Testis (tissue), 3 donors: Measurements from ENCODE around the gene RPUSD3. TPM values are rescaled to one million over a fixed set of nuclear protein-coding genes. Genes with fewer than 3 reads are reported as not detected.
"Not testable (repeated sequence)": the region's sequence is repeated elsewhere in the genome, so short reads cannot be mapped to it uniquely, and the experiment has no call there.

Experiments used
- DNase-seq: peaks from one replicate; pipeline ENCODE4 v3.0.0-alpha.2; 2019
- H3K27ac ChIP-seq, 2 donors: fragments of 200-600 bp; sonication (generic); one replicate each; pipeline ENCODE4 v1.5.1; 2019
- H3K27me3 ChIP-seq: fragments of 200-600 bp; sonication (generic); one replicate; pipeline ENCODE4 v1.5.1; 2019
- H3K36me3 ChIP-seq: fragments of 200-600 bp; sonication (generic); one replicate; pipeline ENCODE4 v1.5.1; 2017; ENCODE audit warnings: low read depth; ENCODE audit errors: missing control alignments
- H3K4me1 ChIP-seq: fragments of 200-600 bp; sonication (generic); one replicate; pipeline ENCODE4 v1.5.1; 2019
- H3K4me3 ChIP-seq, 2 donors: fragments of 200-600 bp; sonication (generic); one replicate each; pipeline ENCODE4 v1.5.1; 2017 to 2019
- H3K9me3 ChIP-seq: fragments of 200-600 bp; sonication (generic); one replicate; pipeline ENCODE4 v1.5.1; 2017
- CTCF ChIP-seq, 3 experiments: fragments of 450-650 bp in 2 of 3; fragments of 200-600 bp in 1 of 3; sonication (generic) in 1 of 3; IDR thresholded peaks; one replicate each; pipeline ENCODE4 v1.5.1; 2016 to 2019; ENCODE audit warnings: antibody characterized with exemption in 3 of 3, mild to moderate bottlenecking in 2 of 3, moderate library complexity in 1 of 3
- POLR2A ChIP-seq: fragments of 450-650 bp; IDR thresholded peaks from one replicate; pipeline ENCODE4 v1.6.1; 2017; ENCODE audit warnings: antibody characterized with exemption, mild to moderate bottlenecking, moderate library complexity
- WGBS, 2 donors: methylation state at CpG; one replicate each; pipeline ENCODE4 v1.1.5; 2018; 5-methylcytosine and 5-hydroxymethylcytosine counted together
- intact Hi-C: fragments of 100-400 bp; cut with DNase I; formaldehyde crosslinking; loops from one replicate; pipeline ENCODE4 v1.15.1; 2023; ENCODE audit warnings: low total_unique reads
- polyA plus RNA-seq: library from polyadenylated mRNA; stranded (reverse); fragments of 350-450 nt; fragmentation: Illumina TruSeq; extraction: RNeasy Lipid Tissue Mini Kit (QIAGEN cat#74804); gene quantifications from one replicate; pipeline ENCODE4 v1.2.3, GENCODE V29; 2014; ENCODE audit warnings: low read depth, low replicate concordance; ENCODE audit not compliant: insufficient read depth
- total RNA-seq, 2 donors: library from RNA; depleted of rRNA; stranded (reverse); fragments of >200 nt; gene quantifications; one replicate each; pipeline ENCODE4 v1.2.3, GENCODE V29; 2016

RPUSD3 gene
- total and polyA plus RNA-seq, 3 donors from 2014 or later: 53.3 to 124 (median 63.4) TPM

DNA sequence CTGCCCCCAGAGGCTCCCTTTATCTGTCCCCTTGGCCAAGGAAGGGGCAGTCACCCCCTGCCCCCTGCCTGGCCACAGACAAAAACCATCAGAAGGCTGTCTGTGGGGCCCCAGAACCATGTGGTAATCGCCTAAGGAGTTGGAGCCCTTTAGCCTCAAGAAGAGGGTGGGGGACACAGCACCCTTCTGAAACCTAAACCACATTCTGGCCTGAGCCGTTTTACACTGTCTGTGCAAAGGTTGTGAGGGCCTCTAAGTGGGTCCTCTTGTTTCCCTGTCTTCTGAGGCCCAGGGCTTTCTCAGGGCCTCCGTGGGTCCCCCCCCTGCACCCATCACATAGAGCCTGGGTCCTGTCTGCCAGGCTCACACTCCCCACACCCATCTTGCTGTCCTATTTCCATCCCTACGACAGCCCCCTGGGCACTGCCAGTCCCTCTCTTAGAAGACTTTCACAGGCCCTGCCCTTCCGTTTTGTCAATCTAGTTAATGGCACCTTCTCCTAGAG, 17.9 kb upstream of the RPUSD3 start:
- intact Hi-C loops: no loop called here

GRCh38 chr3:9861201-9861600, 17.4 kb upstream of the RPUSD3 start:
- Histone ChIP-seq H3K27me3 (no peaks in the 10 kb centered on the region), H3K4me3 (no peak overlapping the region), H3K27ac (no peak overlapping the region), H3K4me1 (peaks cover 22% of the 10 kb centered on the region), H3K36me3 (no peaks in the 10 kb centered on the region), H3K9me3 (no peaks in the 10 kb centered on the region)
- DNase-seq: no peak
- intact Hi-C loops: no loop called here
- TF ChIP-seq POLR2A (no peak), CTCF (IDR thresholded peaks at IDR 0.05) (no peak)
- 82 to 95% methylated on average over 4 of the region's 4 CpGs for WGBS, 2 donors

More for the DNA sequence above, 17.9 kb upstream of the RPUSD3 start:
- Histone ChIP-seq H3K36me3 (no peaks in the 10 kb centered on the region), H3K9me3 (no peaks in the 10 kb centered on the region), H3K27me3 (no peaks in the 10 kb centered on the region), H3K4me3 (no peak overlapping the region), H3K4me1 (peaks cover 22% of the 10 kb centered on the region), H3K27ac (no peak overlapping the region)
- no peak for DNase-seq
- TF ChIP-seq POLR2A: no peak
- TF ChIP-seq CTCF (IDR thresholded peaks at IDR 0.05): no peak
- WGBS, 2 donors: 87 to 91% methylated on average over 5 of the region's 5 CpGs

- no peaks in the 10 kb centered on the region for H3K36me3 ChIP-seq
- H3K4me3 ChIP-seq: no peak overlapping the region
- H3K27ac ChIP-seq: no peak overlapping the region
- WGBS, 2 donors: 80 to 93% methylated on average over 1 to 12 of the region's 12 CpGs
- intact Hi-C loops: no loop called here
- peaks cover 11% of the 10 kb centered on the region for H3K4me1 ChIP-seq
- TF ChIP-seq POLR2A (no peak), CTCF (IDR thresholded peaks at IDR 0.05) (no peak)
- no peak for DNase-seq
- H3K27me3 ChIP-seq: no peaks in the 10 kb centered on the region
- H3K9me3 ChIP-seq: no peaks in the 10 kb centered on the region
These were observed 15.8 kb upstream of the RPUSD3 start for GRCh38 chr3:9859530-9860025.

- Histone ChIP-seq H3K36me3 (no peaks in the 10 kb centered on the region), H3K4me3 (no peak overlapping the region), H3K27ac (no peak overlapping the region), H3K4me1 (no peaks in the 10 kb centered on the region), H3K27me3 (no peaks in the 10 kb centered on the region), H3K9me3 (no peaks in the 10 kb centered on the region)
- DNase-seq: no peak
- TF ChIP-seq POLR2A (no peak), CTCF (IDR thresholded peaks at IDR 0.05) (no peak)
- intact Hi-C loops: no loop called here
- 96 to 100% methylated on average over 3 of the region's 3 CpGs for WGBS, 2 donors
These were observed 11.8 kb upstream of the RPUSD3 start for GRCh38 chr3:9855594-9855993.

GRCh38 chr3:9854291-9854940, 10.6 kb upstream of the RPUSD3 start:
- H3K9me3 ChIP-seq, H3K27ac ChIP-seq, H3K27me3 ChIP-seq, H3K4me1 ChIP-seq, intact Hi-C loops, DNase-seq, H3K4me3 ChIP-seq, H3K36me3 ChIP-seq: not testable (repeated sequence)
- WGBS, 2 donors: 72 to 80% methylated on average over 11 of the region's 11 CpGs
